ENCODE data around the gene UNC5A. TPM values are rescaled to one million over a fixed set of nuclear protein-coding genes. Genes with fewer than 3 reads are reported as not detected.

UNC5A gene
- total and polyA plus RNA-seq, 3 donors from 2014 or later = 1.7 to 2.0 (median 1.8) TPM

DNA sequence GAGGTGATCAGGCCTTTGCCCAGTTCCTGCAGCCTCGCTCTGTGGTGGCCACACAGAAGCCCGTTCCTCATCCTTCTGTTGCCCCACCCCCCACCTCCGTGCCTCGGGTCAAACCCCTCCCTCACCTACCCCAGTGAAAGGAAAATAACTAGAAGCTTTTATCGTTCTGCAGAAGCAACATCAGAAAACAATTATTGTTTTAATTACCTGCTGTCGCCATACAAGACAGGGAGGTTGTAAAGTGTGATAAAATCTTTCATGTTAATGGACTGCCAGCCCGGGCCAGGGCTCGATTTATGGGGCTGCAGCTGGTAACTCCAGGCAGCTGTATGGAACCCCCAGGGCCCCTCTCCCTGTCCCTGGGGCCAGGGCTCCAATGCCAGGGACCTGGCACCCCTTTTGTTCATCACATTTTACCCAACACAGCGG is 20.6 kb downstream of the UNC5A start:
- no peak for DNase-seq
- no peak overlapping the region for H3K27ac ChIP-seq
- no peaks in the 10 kb centered on the region for H3K36me3 ChIP-seq (ENCODE audit: low read depth, missing control alignments)
- H3K27me3 ChIP-seq = no peaks in the 10 kb centered on the region
- H3K9me3 ChIP-seq = no peaks in the 10 kb centered on the region
- intact Hi-C loops (cut with DNase I; ENCODE audit: low total_unique reads) = no loop called here
- 11 to 22% methylated on average over 8 to 9 of the region's 9 CpGs for WGBS, 2 donors
- no peak overlapping the region for H3K4me3 ChIP-seq
- H3K4me1 ChIP-seq = no peaks in the 10 kb centered on the region
- no peak for TF ChIP-seq CTCF (IDR thresholded peaks at IDR 0.05)
- TF ChIP-seq POLR2A (IDR thresholded peaks at IDR 0.05) = no peak

DNA sequence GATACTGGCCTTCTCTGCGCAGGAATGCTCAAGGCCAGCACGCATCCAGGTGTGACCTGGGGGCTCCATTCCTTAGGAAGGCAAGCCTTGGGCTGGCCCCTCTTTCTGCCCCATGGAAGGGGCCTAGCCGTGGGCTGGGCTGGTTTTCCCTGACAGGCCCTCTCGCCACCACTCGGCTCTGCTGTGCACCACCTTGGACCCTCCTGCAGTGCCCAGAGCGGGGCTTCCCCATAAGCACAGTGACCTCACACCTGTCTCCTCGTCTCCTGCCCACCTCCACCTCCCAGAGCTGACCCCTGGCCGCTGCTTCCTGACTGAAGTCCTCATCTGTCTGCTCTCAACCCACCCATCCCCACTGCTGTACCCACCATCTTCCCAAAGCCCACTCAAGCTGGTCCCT is 21.1 kb downstream of the UNC5A start:
- TF ChIP-seq CTCF (IDR thresholded peaks at IDR 0.05) (no peak), POLR2A (IDR thresholded peaks at IDR 0.05) (no peak)

GRCh38 chr5:176832162-176832561 is 21.8 kb downstream of the UNC5A start:
- Histone ChIP-seq H3K9me3 (no peaks in the 10 kb centered on the region), H3K4me3 (no peak overlapping the region), H3K27ac (no peak overlapping the region), H3K27me3 (no peaks in the 10 kb centered on the region), H3K4me1 (no peaks in the 10 kb centered on the region), H3K36me3 (ENCODE audit: low read depth, missing control alignments) (no peaks in the 10 kb centered on the region)
- TF ChIP-seq POLR2A (IDR thresholded peaks at IDR 0.05) (no peak), CTCF (IDR thresholded peaks at IDR 0.05) (no peak)
- DNase-seq = no peak
- 85 to 88% methylated on average over 6 of the region's 6 CpGs for WGBS, 2 donors
- intact Hi-C loops (cut with DNase I; ENCODE audit: low total_unique reads) = no loop called here

More for the DNA sequence above, 21.1 kb downstream of the UNC5A start:
- DNase-seq = no peak
- no peak overlapping the region for H3K4me3 ChIP-seq
- no peaks in the 10 kb centered on the region for H3K4me1 ChIP-seq
- H3K36me3 ChIP-seq (ENCODE audit: low read depth, missing control alignments) = no peaks in the 10 kb centered on the region
- intact Hi-C loops (cut with DNase I; ENCODE audit: low total_unique reads) = no loop called here
- WGBS, 2 donors = 70 to 72% methylated on average over 7 to 8 of the region's 8 CpGs
- H3K27me3 ChIP-seq = no peaks in the 10 kb centered on the region
- H3K9me3 ChIP-seq = no peaks in the 10 kb centered on the region
- H3K27ac ChIP-seq = no peak overlapping the region

DNA sequence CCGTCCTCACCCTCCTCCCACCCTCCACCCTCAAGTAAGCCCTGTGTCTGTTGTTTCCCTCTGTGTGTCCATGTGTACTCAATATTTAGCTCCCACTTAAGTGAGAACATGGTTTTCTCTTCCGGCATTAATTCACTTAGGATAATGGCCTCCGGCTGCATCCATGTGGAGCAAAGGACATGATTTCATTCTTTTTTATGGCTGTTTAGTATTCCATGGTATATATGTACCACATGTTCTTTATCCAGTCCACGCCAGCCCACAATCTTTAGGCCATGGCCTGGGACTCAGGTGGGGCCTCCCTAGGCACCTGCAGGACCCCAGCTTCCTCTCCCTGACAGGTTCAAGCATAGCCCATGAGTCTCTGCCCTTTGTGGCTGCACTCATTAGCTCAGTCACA is 22.9 kb downstream of the UNC5A start:
- H3K4me3 ChIP-seq = no peak overlapping the region
- 84 to 92% methylated on average over 4 of the region's 4 CpGs for WGBS, 2 donors
- no peak for DNase-seq
- no peak overlapping the region for H3K27ac ChIP-seq
- TF ChIP-seq POLR2A (IDR thresholded peaks at IDR 0.05) = no peak
- no peak for TF ChIP-seq CTCF (IDR thresholded peaks at IDR 0.05)
- H3K4me1 ChIP-seq = no peaks in the 10 kb centered on the region
- no peaks in the 10 kb centered on the region for H3K27me3 ChIP-seq
- intact Hi-C loops (cut with DNase I; ENCODE audit: low total_unique reads) = no loop called here
- no peaks in the 10 kb centered on the region for H3K9me3 ChIP-seq
- no peaks in the 10 kb centered on the region for H3K36me3 ChIP-seq (ENCODE audit: low read depth, missing control alignments)

DNA sequence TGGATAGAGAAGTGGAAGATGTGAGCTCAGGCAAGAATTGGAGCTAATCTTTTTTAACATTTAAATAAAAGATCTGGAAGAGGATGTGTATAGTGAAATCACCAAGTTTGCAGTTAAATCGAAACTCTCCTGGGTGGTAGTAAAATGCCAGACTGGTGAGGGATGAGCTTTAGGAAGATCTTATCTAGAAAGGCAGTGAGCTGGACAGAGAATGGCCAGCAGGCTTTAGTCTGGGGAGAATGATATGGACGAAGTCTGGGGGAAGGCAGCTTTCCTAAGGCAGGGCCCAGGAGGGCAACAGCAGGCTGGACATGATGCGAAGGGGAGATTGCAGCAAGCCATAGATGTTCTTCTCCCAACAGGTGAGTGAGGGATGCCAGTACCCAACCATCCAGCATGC is 25.6 kb downstream of the UNC5A start:
- WGBS, 2 donors = 61 to 74% methylated on average over 3 of the region's 3 CpGs
- Histone ChIP-seq H3K27ac (no peak overlapping the region), H3K27me3 (no peaks in the 10 kb centered on the region)

More for the DNA sequence above, 25.6 kb downstream of the UNC5A start:
- intact Hi-C loops (cut with DNase I; ENCODE audit: low total_unique reads) = no loop called here
- H3K9me3 ChIP-seq = no peaks in the 10 kb centered on the region
- no peaks in the 10 kb centered on the region for H3K36me3 ChIP-seq (ENCODE audit: low read depth, missing control alignments)
- TF ChIP-seq POLR2A (IDR thresholded peaks at IDR 0.05) = no peak
- no peak for TF ChIP-seq CTCF (IDR thresholded peaks at IDR 0.05)
- DNase-seq = no peak
- H3K4me1 ChIP-seq = no peaks in the 10 kb centered on the region
- no peak overlapping the region for H3K4me3 ChIP-seq

All from testis (tissue), 3 donors.